Calu3 (cell line): ENCODE results near the gene STAT3. TPM values are rescaled to one million over a fixed set of nuclear protein-coding genes. Genes with fewer than 3 reads are reported as not detected.
"Not testable (repeated sequence)": the region's sequence is repeated elsewhere in the genome, so short reads cannot be mapped to it uniquely, and the experiment has no call there.

ENCODE experiments used
- BruUV-seq: library from RNA; stranded (reverse); fragments of 400-500 nt; replicated peaks from 2 replicates; lab custom pipeline; 2021; lab: Mats Ljungman, UMichigan
- CTCF ChIA-PET: fragments of 300-600 bp; sonication (Branson Sonifier 250); formaldehyde crosslinking; loops from one replicate; lab custom pipeline; 2022; ENCODE audit warnings: antibody characterized with exemption; lab: Charles Lee
- DNase-seq: peaks from one replicate; pipeline ENCODE4 v3.0.0; 2022
- H3K27ac Mint-ChIP-seq: one replicate; pipeline ENCODE4 v1.8.0; 2022; ENCODE audit warnings: mixed read lengths; ENCODE audit not compliant: unreplicated experiment
- H3K27me3 Mint-ChIP-seq: one replicate; pipeline ENCODE4 v1.8.0; 2022; ENCODE audit warnings: mixed read lengths; ENCODE audit not compliant: unreplicated experiment
- H3K36me3 Mint-ChIP-seq: one replicate; pipeline ENCODE4 v1.8.0; 2022; ENCODE audit warnings: mild to moderate bottlenecking, moderate library complexity, mixed read lengths; ENCODE audit not compliant: insufficient read depth, unreplicated experiment
- H3K4me1 Mint-ChIP-seq: one replicate; pipeline ENCODE4 v1.8.0; 2022; ENCODE audit warnings: mild to moderate bottlenecking, low read depth, mixed read lengths; ENCODE audit not compliant: unreplicated experiment
- H3K4me3 Mint-ChIP-seq: one replicate; pipeline ENCODE4 v1.8.0; 2022; ENCODE audit warnings: mild to moderate bottlenecking, low read depth, moderate library complexity, mixed read lengths; ENCODE audit not compliant: unreplicated experiment
- H3K9me3 Mint-ChIP-seq: one replicate; pipeline ENCODE4 v1.8.0; 2022; ENCODE audit warnings: low read depth, mixed read lengths; ENCODE audit not compliant: unreplicated experiment
- CTCF ChIP-seq: fragments of 200-600 bp; IDR thresholded peaks from one replicate; pipeline ENCODE4 v1.8.0; 2022; ENCODE audit warnings: antibody characterized with exemption; ENCODE audit not compliant: unreplicated experiment
- intact Hi-C: fragments of 100-400 bp; cut with micrococcal nuclease; formaldehyde crosslinking; loops from one replicate; pipeline ENCODE4 v1.10.0; 2022; ENCODE audit not compliant: unreplicated experiment
- total RNA-seq: library from RNA; stranded (reverse); gene quantifications from 2 replicates; pipeline ENCODE4 v1.2.3, GENCODE V29; 2022

STAT3 gene
- total RNA-seq, 1 experiment from 2014 or later: 183 TPM

GRCh38 chr17:42422958-42423712, 34.9 kb upstream of the STAT3 start, which contains the start of gene CAVIN1:
CAVIN1 (minus strand) TSS chr17:42423256; CDS start chr17:42423097, 159 bp downstream.
- H3K4me1 Mint-ChIP-seq: peaks cover 38% of the 10 kb centered on the region
- peak within 1 kb of the TSS; percentile 89 for H3K4me3 Mint-ChIP-seq
- no peak for TF ChIP-seq CTCF
- DNase-seq: peak; percentile 88
- H3K36me3 Mint-ChIP-seq: peaks cover 18% of the 10 kb centered on the region
- BruUV-seq: no TSS peak
- peaks cover 44% of the 10 kb centered on the region for H3K27me3 Mint-ChIP-seq
- H3K27ac Mint-ChIP-seq: peak within 1 kb of the TSS; percentile 18
- H3K9me3 Mint-ChIP-seq: no peaks in the 10 kb centered on the region
- CTCF ChIA-PET: interaction anchor here (0.5 to 1.7 kb wide), 10 partner anchors 16 to 332 kb away, joined by 3 to 17 read pairs (median 4); no protein-coding TSS in a partner anchor
- intact Hi-C loops: no loop called here

GRCh38 chr17:42422412-42422957, 34.2 kb upstream of the STAT3 start:
- peaks cover 18% of the 10 kb centered on the region for H3K36me3 Mint-ChIP-seq
- intact Hi-C loops: no loop called here
- BruUV-seq: no TSS peak
- H3K27me3 Mint-ChIP-seq: peaks cover 44% of the 10 kb centered on the region
- no peaks in the 10 kb centered on the region for H3K9me3 Mint-ChIP-seq
- peak; percentile 42 for DNase-seq
- H3K27ac Mint-ChIP-seq: peak overlapping the region; percentile 18
- peak overlapping the region; percentile 89 for H3K4me3 Mint-ChIP-seq
- no peak for TF ChIP-seq CTCF
- H3K4me1 Mint-ChIP-seq: peaks cover 33% of the 10 kb centered on the region
- CTCF ChIA-PET: interaction anchor here (0.5 to 1.7 kb wide), 9 partner anchors 15 to 351 kb away, joined by 3 to 17 read pairs (median 5); partner anchors contain the start of gene VPS25

DNA sequence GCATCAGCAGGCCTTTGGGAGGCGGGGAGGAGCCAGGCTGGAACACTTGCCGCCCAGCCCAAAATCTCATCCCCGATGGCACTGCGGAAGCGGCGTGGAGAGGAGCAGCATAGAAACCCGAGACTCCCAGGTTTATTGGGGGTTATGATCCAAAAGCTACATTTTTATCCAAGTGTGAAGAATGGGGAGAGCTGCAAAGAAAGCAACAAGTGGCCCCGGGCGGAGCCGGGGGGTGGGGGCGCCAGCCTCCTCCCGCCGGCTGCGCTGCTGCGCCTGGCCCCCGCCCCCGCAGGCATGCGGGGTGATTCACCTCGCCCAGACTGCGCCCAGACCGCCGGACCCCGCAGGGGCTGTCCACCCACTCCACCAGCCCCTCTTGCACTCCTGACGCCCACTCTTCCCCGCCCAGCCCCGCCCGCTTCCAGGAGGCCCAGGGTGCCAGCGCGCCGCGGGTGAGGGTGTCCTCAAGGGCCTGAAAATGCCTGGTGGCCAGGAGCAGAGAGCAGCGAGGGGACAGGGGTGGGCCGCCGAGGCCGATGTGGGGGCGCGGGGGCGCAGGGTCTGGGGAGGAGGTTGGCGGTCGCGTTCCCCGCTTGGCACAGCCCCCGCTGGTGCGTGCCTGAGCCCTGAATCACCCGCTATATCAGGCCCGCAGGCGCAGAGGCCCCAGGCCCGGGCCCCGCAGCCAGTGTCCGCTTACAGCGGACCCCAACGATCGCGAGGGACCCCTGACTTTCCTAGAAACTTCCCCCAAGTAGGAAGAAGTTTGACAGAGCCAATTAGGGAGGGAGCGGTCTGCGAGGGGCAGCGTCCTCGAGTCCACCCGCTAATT, 33.5 kb upstream of the STAT3 start:
- intact Hi-C loops: no loop called here
- peaks cover 44% of the 10 kb centered on the region for H3K27me3 Mint-ChIP-seq
- no TSS peak for BruUV-seq
- no peak for TF ChIP-seq CTCF
- CTCF ChIA-PET: interaction anchor here (0.6 to 1.7 kb wide), 7 partner anchors 20 to 380 kb away, joined by 3 to 17 read pairs (median 4); partner anchors contain the start of gene VPS25
- peaks cover 33% of the 10 kb centered on the region for H3K4me1 Mint-ChIP-seq
- no peak overlapping the region for H3K27ac Mint-ChIP-seq
- H3K9me3 Mint-ChIP-seq: no peaks in the 10 kb centered on the region
- DNase-seq: no peak
- peak overlapping the region; percentile 89 for H3K4me3 Mint-ChIP-seq
- peaks cover 18% of the 10 kb centered on the region for H3K36me3 Mint-ChIP-seq

DNA sequence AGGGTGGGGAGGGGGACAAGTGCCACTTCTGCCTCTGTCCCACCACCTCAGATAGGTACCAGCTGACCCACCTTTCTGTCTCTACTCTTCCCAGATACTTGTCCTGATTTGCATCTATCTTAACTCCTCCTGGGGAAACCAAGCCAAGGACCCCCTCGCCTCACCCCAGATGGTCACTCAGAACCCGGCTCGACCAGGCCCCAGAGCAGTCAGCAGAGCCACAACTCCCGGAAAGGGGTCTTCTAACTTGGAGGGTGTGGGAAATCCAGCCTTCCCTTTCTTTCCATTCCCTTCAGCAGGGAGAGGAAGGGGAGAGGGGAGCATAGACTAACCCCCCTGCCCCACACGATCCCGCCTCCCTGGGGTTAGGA, 32.9 kb upstream of the STAT3 start:
- TF ChIP-seq CTCF: no peak
- CTCF ChIA-PET: interaction anchor here (0.6 to 0.7 kb wide), 3 partner anchors 99 to 379 kb away, joined by 3 to 4 read pairs (median 3); no protein-coding TSS in a partner anchor
- peaks cover 33% of the 10 kb centered on the region for H3K4me1 Mint-ChIP-seq
- intact Hi-C loops: no loop called here
- BruUV-seq: no TSS peak
- H3K36me3 Mint-ChIP-seq: peaks cover 18% of the 10 kb centered on the region
- H3K4me3 Mint-ChIP-seq: peak overlapping the region; percentile 89
- DNase-seq: no peak
- H3K27ac Mint-ChIP-seq: no peak overlapping the region
- H3K9me3 Mint-ChIP-seq: no peaks in the 10 kb centered on the region
- peaks cover 44% of the 10 kb centered on the region for H3K27me3 Mint-ChIP-seq

DNA sequence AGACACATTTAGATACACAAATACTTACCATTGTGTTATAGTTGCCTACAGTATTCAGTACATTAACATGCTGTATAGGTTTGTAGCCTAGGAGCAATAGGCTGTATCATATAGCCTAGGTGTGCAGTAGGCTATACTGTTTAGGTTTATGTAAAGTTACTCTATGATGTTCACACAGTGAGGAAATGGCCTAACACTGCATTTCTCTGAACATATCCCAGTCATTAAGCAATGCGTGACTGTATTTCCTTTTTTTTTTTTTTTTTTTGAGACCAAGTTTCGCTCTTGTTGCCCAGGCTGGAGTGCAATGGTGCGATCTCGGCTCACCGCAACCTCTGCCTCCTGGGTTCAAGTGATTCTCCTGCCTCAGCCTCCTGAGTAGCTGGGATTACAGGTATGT, 29.7 kb upstream of the STAT3 start:
- CTCF ChIA-PET, BruUV-seq, H3K9me3 Mint-ChIP-seq, DNase-seq, H3K27ac Mint-ChIP-seq, intact Hi-C loops, H3K4me3 Mint-ChIP-seq: not testable (repeated sequence)
- H3K27me3 Mint-ChIP-seq: peaks cover 35% of the 10 kb centered on the region
- peaks cover 27% of the 10 kb centered on the region for H3K4me1 Mint-ChIP-seq
- H3K36me3 Mint-ChIP-seq: peaks cover 12% of the 10 kb centered on the region
